HG03095 (cell line): ENCODE measurements around the gene AP1G2.
"Not testable (repeated sequence)": the region's sequence is repeated elsewhere in the genome, so short reads cannot be mapped to it uniquely, and the experiment has no call there.

Experiments used
- ATAC-seq: cut with Tn5 transposase; IDR thresholded peaks from one replicate; pipeline ENCODE4 v1.9.1; 2021; ENCODE audit warnings: moderate library complexity; ENCODE audit not compliant: unreplicated experiment

Gene AP1G2

GRCh38 chr14:23600322-23600707 is 32.7 kb upstream of the AP1G2 start:
- no peak for ATAC-seq

GRCh38 chr14:23594191-23594590 is 26.6 kb upstream of the AP1G2 start:
- not testable (repeated sequence) for ATAC-seq

- ATAC-seq: no peak
These were observed 22.6 kb upstream of the AP1G2 start for GRCh38 chr14:23590198-23590597.

GRCh38 chr14:23589606-23590005 is 22.0 kb upstream of the AP1G2 start:
- ATAC-seq: no peak

GRCh38 chr14:23588884-23589598 is 21.4 kb upstream of the AP1G2 start:
- ATAC-seq: peak; percentile 95

- not testable (repeated sequence) for ATAC-seq
These were observed 17.1 kb upstream of the AP1G2 start for GRCh38 chr14:23584527-23585203.

- not testable (repeated sequence) for ATAC-seq
These were observed 16.4 kb upstream of the AP1G2 start for GRCh38 chr14:23583761-23584526.

- no peak for ATAC-seq
These were observed 15.5 kb upstream of the AP1G2 start for GRCh38 chr14:23582906-23583760.

- ATAC-seq: no peak
These were observed 13.3 kb upstream of the AP1G2 start for GRCh38 chr14:23580948-23581281.

GRCh38 chr14:23580152-23580926 is 12.7 kb upstream of the AP1G2 start:
- ATAC-seq: no peak

GRCh38 chr14:23579739-23580138 is 12.1 kb upstream of the AP1G2 start:
- ATAC-seq: no peak

GRCh38 chr14:23579311-23579630 is 11.7 kb upstream of the AP1G2 start:
- ATAC-seq: no peak

- ATAC-seq: no peak
These were observed 11.1 kb upstream of the AP1G2 start, which contains the start of gene JPH4 for GRCh38 chr14:23578560-23579310. JPH4 (minus strand) TSS chr14:23578790; CDS start chr14:23577453, 1,337 bp downstream.

GRCh38 chr14:23577710-23578392 is 10.3 kb upstream of the AP1G2 start:
- no peak for ATAC-seq

GRCh38 chr14:23577004-23577681 is 9.6 kb upstream of the AP1G2 start:
- ATAC-seq: no peak

GRCh38 chr14:23573384-23574015 is 5.9 kb upstream of the AP1G2 start:
- no peak for ATAC-seq

GRCh38 chr14:23572836-23573235 is 5.2 kb upstream of the AP1G2 start:
- ATAC-seq: no peak

- ATAC-seq: no peak
These were observed 4.9 kb upstream of the AP1G2 start for GRCh38 chr14:23572524-23572828.
